ENCODE results near the gene SLC25A44.

DNA sequence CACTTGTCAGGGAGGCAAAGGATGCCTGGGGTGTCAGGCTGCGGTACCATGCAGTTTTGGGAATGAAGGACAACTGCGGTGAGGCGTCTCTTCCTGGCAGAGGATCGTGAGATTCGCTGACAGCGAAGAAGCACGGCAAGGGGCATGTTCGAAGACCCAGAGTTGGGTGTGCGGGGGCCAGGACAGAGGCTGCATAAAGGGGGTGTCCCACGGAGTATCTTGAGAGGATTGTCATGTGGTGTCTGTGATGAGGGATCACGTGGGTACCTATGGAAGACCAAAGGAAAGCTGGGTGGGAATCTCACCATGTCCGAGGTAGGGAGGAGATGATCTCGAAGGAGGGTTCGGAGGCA, 372 bp downstream of the SLC25A44 start:
- TF ChIP-seq, protein P1, sequence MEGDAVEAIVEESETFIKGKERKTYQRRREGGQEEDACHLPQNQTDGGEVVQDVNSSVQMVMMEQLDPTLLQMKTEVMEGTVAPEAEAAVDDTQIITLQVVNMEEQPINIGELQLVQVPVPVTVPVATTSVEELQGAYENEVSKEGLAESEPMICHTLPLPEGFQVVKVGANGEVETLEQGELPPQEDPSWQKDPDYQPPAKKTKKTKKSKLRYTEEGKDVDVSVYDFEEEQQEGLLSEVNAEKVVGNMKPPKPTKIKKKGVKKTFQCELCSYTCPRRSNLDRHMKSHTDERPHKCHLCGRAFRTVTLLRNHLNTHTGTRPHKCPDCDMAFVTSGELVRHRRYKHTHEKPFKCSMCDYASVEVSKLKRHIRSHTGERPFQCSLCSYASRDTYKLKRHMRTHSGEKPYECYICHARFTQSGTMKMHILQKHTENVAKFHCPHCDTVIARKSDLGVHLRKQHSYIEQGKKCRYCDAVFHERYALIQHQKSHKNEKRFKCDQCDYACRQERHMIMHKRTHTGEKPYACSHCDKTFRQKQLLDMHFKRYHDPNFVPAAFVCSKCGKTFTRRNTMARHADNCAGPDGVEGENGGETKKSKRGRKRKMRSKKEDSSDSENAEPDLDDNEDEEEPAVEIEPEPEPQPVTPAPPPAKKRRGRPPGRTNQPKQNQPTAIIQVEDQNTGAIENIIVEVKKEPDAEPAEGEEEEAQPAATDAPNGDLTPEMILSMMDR (IDR thresholded peaks at IDR 0.05), result no peak
- TF ChIP-seq POLR2AphosphoS5 (IDR thresholded peaks at IDR 0.05; ENCODE audit: low read depth, low read length) (no peak), TCF7L2 (IDR thresholded peaks at IDR 0.05; ENCODE audit: low read depth, low read length) (no peak), SIN3A (IDR thresholded peaks at IDR 0.05; ENCODE audit: borderline replicate concordance, insufficient read depth, low read depth, low read length) (no peak)
- TF ChIP-seq, protein P2, sequence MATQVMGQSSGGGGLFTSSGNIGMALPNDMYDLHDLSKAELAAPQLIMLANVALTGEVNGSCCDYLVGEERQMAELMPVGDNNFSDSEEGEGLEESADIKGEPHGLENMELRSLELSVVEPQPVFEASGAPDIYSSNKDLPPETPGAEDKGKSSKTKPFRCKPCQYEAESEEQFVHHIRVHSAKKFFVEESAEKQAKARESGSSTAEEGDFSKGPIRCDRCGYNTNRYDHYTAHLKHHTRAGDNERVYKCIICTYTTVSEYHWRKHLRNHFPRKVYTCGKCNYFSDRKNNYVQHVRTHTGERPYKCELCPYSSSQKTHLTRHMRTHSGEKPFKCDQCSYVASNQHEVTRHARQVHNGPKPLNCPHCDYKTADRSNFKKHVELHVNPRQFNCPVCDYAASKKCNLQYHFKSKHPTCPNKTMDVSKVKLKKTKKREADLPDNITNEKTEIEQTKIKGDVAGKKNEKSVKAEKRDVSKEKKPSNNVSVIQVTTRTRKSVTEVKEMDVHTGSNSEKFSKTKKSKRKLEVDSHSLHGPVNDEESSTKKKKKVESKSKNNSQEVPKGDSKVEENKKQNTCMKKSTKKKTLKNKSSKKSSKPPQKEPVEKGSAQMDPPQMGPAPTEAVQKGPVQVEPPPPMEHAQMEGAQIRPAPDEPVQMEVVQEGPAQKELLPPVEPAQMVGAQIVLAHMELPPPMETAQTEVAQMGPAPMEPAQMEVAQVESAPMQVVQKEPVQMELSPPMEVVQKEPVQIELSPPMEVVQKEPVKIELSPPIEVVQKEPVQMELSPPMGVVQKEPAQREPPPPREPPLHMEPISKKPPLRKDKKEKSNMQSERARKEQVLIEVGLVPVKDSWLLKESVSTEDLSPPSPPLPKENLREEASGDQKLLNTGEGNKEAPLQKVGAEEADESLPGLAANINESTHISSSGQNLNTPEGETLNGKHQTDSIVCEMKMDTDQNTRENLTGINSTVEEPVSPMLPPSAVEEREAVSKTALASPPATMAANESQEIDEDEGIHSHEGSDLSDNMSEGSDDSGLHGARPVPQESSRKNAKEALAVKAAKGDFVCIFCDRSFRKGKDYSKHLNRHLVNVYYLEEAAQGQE (IDR thresholded peaks at IDR 0.05; ENCODE audit: insufficient read depth in 1 of 2, low read depth in 2 of 2, low read length in 1 of 2), result no peak
